Mammary epithelial cell (primary cell): ENCODE data around the gene CD34.

Experiments
- CTCF ChIP-seq, 2 donors: IDR thresholded peaks in 1 of 2; conservative IDR thresholded peaks in 1 of 2; 2 replicates each; pipeline ENCODE4 v1.5.1; 2011 to 2012; ENCODE audit warnings: inconsistent platforms in 2 of 2, low read length in 2 of 2, mild to moderate bottlenecking in 2 of 2, control low read depth in 1 of 2, low read depth in 1 of 2; ENCODE audit not compliant: insufficient read depth in 1 of 2; ENCODE audit errors: extremely low read depth in 1 of 2
- EZH2 ChIP-seq: IDR thresholded peaks from 2 replicates; pipeline ENCODE4 v1.6.1; 2012; ENCODE audit warnings: low read length, inconsistent platforms, borderline replicate concordance

- TF ChIP-seq CTCF (conservative IDR thresholded peaks at IDR 0.05 in 1 of 2, IDR thresholded peaks at IDR 0.05 in 1 of 2; ENCODE audit: extremely low read depth in 1 of 2, insufficient read depth in 1 of 2, low read depth in 1 of 2, low read length in 2 of 2) (no peak), EZH2 (no peak)
Measured at GRCh38 chr1:207858281-207858680, 52.6 kb downstream of the CD34 start.
